ENCODE measurements around the gene MYH15. TPM values are rescaled to one million over a fixed set of nuclear protein-coding genes. Genes with fewer than 3 reads are reported as not detected.

MYH15 gene
- total RNA-seq (2013; cell fraction: nucleolus; rRNA removed) = 3.5 TPM in 2 replicates
- 0.06 and 0.16 TPM in 2 replicates for total RNA-seq (2014; rRNA removed)
- total RNA-seq (2014; rRNA removed; fragmentation: Illumina TruSeq; extraction: Trizol) = 0.09 and 0.13 TPM in 2 replicates
- total RNA-seq (2021) = 0.05 and 0.13 TPM in 2 replicates
- 0.05 TPM for polyA plus RNA-seq (2011; ENCODE audit: low read depth)
- polyA plus RNA-seq (2011; rRNA removed) = 0.27 and 0.40 TPM in 2 replicates
- 0.12 TPM in 2 replicates for polyA plus RNA-seq (2011; cell fraction: cytosol; rRNA removed)
- polyA plus RNA-seq (2011; cell fraction: nucleus; rRNA removed) = 0.99 and 1.2 TPM in 2 replicates
- 0.13 and 0.14 TPM in 2 replicates for polyA plus RNA-seq (2012)
- polyA plus RNA-seq (2014; fragmentation: Illumina TruSeq; extraction: Trizol) = 0.07 and 0.13 TPM in 2 replicates
- under 1 TPM; 0.06 to 0.09 TPM for polyA plus RNA-seq (2014; fragmentation: Nextera tagmentation; extraction: Ambion mirVana)
- 0.05 and 0.13 TPM in 2 replicates for polyA plus RNA-seq (2014; rRNA removed)
- under 1 TPM in 1 of 2 experiments, not detected in 1; 0.12 TPM for polyA plus RNA-seq (2016; fragmentation: Nextera tagmentation; extraction: Ambion mirVana)
- polyA minus RNA-seq (2011; rRNA and poly(A)+ RNA removed) = 0.21 and 0.66 TPM in 2 replicates
- polyA minus RNA-seq (2011; cell fraction: cytosol; rRNA and poly(A)+ RNA removed) = 0.27 TPM in 1 of 2 replicates, not detected in the other
- polyA minus RNA-seq (2011; cell fraction: nucleus; rRNA and poly(A)+ RNA removed) = 0.73 and 0.96 TPM in 2 replicates
- Bru-seq, nascent RNA = percentile 39 among the genes with signal in this experiment
- percentile 48 among the genes with signal in this experiment for BruChase-seq, experiment 1, labeled RNA remaining after a 6-hour chase
- BruChase-seq, experiment 2, labeled RNA remaining after a 2-hour chase = percentile 48 among the genes with signal in this experiment
- long read RNA-seq, experiment 1, partial matches to known transcripts = 1 of 2 reads
- long read RNA-seq, experiment 1, other reads (novel, unspliced or antisense) = 1 of 2 reads
- long read RNA-seq, experiment 2, partial matches to known transcripts = 2 of 5 reads
- long read RNA-seq, experiment 2, other reads (novel, unspliced or antisense) = 3 of 5 reads

GRCh38 chr3:108510496-108510895 is at the start of gene MYH15:
Gene MYH15 (minus strand): TSS chr3:108510596. CDS start chr3:108510530, 66 bp downstream.
- BruUV-seq (replicated peaks) = no TSS peak
- in situ Hi-C loops (cut with MboI) = no loop called here
- DNase-seq (ENCODE audit: low read depth, low spot score) (no peak), FAIRE-seq (no peak), ATAC-seq (no peak)
- Histone ChIP-seq H2AFZ (ENCODE audit: control insufficient read depth, low read depth, low read length) (no peak within 1 kb of the TSS), H3K4me3 (no peak within 1 kb of the TSS), H3K27ac (ENCODE audit: control insufficient read depth, insufficient read depth) (no peak within 1 kb of the TSS), H3K4me2 (ENCODE audit: control insufficient read depth, insufficient read depth) (no peak within 1 kb of the TSS), H3K79me2 (ENCODE audit: control insufficient read depth, insufficient read depth, low read length) (no peaks in the 10 kb centered on the region), H4K20me1 (ENCODE audit: control insufficient read depth, insufficient read depth) (no peaks in the 10 kb centered on the region), H3K27me3 (replicated peaks in 1 of 2; ENCODE audit: control insufficient read depth in 2 of 2, insufficient read depth in 2 of 2, low read length in 1 of 2) (no peaks in the 10 kb centered on the region), H3K9ac (ENCODE audit: control insufficient read depth, insufficient read depth, low read length) (no peak within 1 kb of the TSS), H3K9me3 (replicated peaks; ENCODE audit: control insufficient read depth, insufficient read depth, low read length) (no peaks in the 10 kb centered on the region), H3K4me1 (ENCODE audit: control insufficient read depth, insufficient read depth, low read length) (no peaks in the 10 kb centered on the region), H3K36me3 (ENCODE audit: control insufficient read depth in 2 of 2, insufficient read depth in 2 of 2, low read length in 1 of 2) (no peaks in the 10 kb centered on the region)
- intact Hi-C loops (cut with micrococcal nuclease; ENCODE audit: unreplicated experiment) = no loop called here
- ChIA-PET POLR2A (interaction anchor here (0.5 kb wide), 1 partner anchor 31 kb away, joined by 3 read pairs; no protein-coding TSS in a partner anchor), SMC1A (ENCODE audit: uncharacterized antibody, unreplicated experiment) (interaction anchor here (1.5 kb wide), 1 partner anchor 42 kb away, joined by 3 read pairs; no protein-coding TSS in a partner anchor), CTCF (interaction anchor here (0.6 kb wide), 2 partner anchors 12 to 569 kb away, joined by 3 read pairs; no protein-coding TSS in a partner anchor), RAD21 (ENCODE audit: unreplicated experiment) (no interaction called here)
- WGBS (ENCODE audit: insufficient coverage, insufficient replicate concordance, low lambda C conversion rate, missing lambda C conversion rate) = 45% methylated on average over 3 of the region's 3 CpGs
- TF ChIP-seq IRF4 (IDR thresholded peaks at IDR 0.05; ENCODE audit: low read depth, low read length) (no peak), MAX (IDR thresholded peaks at IDR 0.05; ENCODE audit: low read depth, low read length) (no peak), SUZ12 (IDR thresholded peaks at IDR 0.05; ENCODE audit: unreplicated experiment) (no peak), EZH2 (IDR thresholded peaks at IDR 0.05; ENCODE audit: borderline replicate concordance, control insufficient read depth, low read depth, low read length) (no peak), ATF2 (IDR thresholded peaks at IDR 0.05; ENCODE audit: low read length) (no peak)

All from GM12878 (cell line).